Activated naive CD4-positive, alpha-beta T cell treated with Interleukin-2 at 50 U/mL for 16 hours (primary cell): ENCODE measurements around the gene RAB21.
"Not testable (repeated sequence)": the region's sequence is repeated elsewhere in the genome, so short reads cannot be mapped to it uniquely, and the experiment has no call there.

Source experiments
- DNase-seq: peaks from one replicate; pipeline ENCODE4 v3.0.0-alpha.2; 2020

The RAB21 gene

DNA sequence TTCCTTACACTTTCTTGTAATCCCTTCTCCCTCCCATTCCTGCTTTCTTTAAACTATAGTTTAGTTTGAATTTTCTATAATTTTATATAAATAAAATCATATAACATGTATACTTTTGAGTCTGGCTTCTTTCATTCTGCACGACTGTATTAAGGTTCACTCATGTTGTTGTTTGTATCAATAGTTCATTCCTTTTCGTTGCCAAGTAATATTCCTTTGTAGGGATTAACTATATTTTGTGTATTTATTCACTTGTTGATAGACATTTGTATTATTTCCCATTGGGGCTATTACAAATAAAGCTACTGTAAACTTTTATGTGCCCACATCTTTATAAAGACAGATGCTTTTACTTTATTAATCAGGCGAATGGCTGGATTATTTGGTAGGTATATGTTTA is 45.5 kb downstream of the RAB21 start:
- DNase-seq: no peak

DNA sequence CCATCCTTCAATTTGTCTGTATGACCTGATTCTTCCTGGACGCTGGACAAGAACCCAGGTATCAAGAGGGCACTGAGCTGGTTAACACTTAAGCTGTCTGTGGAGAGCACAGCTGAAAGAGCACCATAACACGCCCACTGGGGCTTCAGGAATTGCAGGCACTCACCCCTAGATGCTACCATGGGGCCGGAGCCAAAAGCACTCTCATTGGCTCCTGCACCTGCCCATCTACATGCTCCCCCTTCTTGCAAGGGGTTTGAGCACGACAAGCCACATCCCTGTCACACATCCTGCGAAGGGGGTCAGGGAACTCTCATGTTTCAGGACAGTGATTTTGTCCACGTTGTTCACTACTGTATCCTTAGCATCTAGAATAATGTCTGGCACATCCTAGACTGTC is 49.8 kb downstream of the RAB21 start:
- no peak for DNase-seq

- DNase-seq: no peak
Measured at GRCh38 chr12:71810921-71811320, 56.3 kb downstream of the RAB21 start.

DNA sequence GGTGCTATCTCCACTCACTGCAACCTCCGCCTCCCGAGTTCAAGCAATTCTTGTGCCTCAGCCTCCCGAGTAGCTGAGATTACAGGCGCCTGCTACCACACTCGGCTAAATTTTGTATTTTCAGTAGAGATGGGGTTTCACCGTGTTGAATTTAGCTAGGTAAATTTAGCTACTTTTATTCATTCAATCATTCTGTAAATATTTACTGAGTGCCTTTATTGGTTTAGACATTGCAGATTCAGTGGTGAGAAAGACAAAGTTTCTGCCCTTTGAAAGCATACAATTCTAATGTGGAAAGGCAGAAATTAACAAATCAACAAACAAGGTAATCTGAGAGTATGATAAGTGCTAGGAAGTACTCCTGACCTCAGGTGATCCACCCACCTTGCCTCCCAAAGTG is 60.6 kb downstream of the RAB21 start:
- DNase-seq: not testable (repeated sequence)

- DNase-seq: not testable (repeated sequence)
Measured at GRCh38 chr12:71822088-71822487, 67.4 kb downstream of the RAB21 start.

DNA sequence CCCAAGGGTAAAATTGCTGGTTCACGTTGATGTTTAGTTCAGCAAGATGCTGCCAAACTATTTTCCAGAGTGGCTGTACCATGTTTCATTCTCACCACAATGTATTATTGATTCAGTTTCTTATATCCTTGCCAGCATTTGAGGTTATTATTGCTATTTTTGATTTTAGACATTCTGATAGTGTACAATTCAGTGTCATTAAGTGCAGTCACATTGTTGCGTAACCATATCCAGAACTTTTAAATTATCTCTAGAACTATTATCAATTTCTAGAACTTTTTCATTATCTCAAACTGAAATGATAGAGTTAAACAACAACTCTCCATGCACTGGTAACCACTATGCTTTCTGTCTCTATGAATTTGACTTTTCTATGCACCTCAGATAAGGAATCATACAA is 74.2 kb downstream of the RAB21 start:
- no peak for DNase-seq

DNA sequence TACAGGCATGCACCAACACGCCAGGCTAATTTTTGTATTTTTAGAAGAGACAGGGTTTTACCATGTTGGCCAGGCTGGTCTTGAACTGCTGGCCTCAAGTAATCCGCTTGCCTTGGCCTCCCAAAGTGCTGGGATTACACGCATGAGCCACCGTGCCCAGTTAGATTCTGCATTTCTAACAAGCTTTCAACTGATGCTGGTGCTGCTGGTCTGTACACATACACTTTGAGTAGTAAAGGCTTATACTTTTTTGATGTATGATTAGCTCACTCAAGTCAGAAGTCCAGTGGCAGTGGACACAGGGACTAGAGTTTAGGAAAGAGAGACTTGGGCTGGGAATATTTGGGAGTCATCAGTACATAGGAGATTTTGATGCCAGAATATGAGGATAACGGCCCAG is 82.7 kb downstream of the RAB21 start:
- DNase-seq: no peak

DNA sequence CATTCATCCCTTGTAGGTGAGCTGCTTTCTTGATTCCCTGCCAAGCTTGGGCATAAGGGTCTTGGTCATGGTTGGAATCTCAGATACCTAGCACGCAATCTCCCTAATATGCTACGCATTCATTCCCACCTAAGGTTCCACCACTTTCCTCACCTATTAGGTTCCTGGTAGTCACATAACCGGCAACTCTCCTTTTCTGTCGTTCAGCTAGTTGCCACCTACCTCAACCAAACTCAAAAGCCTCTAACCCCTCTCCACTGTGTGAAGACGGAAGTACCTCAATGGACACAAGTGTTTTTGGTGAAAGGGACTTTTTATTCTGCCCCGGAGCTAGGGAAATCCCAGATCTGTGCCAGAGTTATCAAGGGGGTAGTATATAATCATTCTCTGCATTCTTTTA is 83.6 kb downstream of the RAB21 start:
- DNase-seq: no peak

- DNase-seq: no peak
Measured at GRCh38 chr12:71838676-71839075, 84.0 kb downstream of the RAB21 start.

DNA sequence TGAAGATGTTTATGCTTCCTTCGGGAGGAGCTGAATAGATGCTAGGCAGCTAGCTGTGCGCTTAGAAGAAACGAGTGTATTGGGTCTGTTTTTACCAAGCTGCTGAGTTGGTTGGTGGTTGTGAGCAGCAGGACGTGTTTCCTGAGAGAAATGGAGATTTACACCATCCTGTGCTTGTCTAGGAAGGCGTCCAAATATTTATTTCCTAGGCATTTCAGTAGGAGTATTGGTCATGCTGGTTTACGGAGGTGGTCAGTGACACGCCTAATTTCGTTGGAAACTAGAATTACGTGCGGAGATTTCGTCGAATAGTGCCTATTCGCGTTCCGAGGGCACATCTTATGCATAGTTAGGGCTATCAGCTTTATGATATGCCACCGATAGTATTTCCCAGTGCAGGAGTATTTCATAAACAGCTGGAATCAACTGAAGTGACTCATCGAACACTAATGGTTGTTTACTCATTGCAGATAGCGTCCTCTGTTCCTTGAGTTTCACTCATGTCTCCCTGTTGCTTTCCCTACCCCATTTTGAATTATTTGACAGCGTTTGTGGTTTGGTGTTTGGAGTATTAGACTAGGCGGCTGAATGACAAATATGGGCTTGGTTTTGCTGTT is 85.7 kb downstream of the RAB21 start:
- no peak for DNase-seq

GRCh38 chr12:71846322-71846940 is 91.8 kb downstream of the RAB21 start:
- no peak for DNase-seq

DNA sequence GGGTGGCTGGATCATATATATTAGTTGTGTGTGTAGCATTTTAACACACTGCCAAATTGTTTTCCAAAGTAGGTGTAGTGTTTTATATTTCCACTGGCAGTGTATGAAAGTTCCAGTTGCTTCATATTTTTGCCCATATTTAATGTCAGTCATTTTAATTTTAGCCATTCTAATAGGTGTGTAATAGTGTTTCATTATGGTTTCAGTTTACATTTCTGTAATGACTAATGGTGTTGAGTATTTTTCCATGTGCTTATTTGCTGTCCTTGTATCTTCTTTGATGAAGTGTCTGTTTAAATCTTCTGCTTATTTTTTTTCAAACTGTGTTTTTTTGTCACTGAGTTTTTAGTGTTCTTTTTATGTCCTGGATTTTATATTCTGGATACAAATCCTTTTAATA is 93.5 kb downstream of the RAB21 start:
- DNase-seq: no peak

DNA sequence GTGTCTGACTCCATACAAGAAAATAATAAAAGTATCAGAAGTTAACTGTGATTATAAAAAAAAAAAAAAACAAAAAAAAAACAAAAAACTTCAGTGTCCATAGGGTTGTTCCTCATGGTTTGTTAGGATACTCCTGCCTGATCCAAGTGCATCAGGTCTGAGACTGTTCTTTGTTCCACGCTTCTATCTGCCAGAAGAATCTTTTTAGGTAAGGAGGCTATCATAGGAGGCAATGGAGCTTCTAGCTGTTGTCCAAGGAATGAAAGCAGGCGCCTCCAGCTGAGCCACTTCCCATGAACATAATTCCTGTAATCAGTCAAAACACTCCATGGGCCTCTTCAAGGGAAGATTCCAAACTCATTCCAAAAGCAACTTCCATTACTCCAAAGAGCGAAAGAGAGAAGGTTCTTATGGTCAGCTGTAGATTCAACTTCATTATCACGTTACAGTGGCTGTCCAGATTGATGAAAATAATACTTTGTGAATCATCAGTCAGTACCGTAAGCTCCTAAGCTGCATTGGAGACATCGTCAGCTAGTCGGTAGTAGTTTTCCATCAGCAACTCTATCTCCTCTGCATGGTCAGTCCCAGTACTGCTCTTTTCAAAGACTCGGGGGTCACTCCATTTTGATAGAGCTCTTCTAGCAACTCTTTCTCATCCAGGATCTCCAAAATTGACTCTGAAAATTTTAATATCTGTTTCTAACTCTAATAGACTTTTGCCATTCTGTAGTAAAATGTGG is 94.6 kb downstream of the RAB21 start:
- DNase-seq: no peak
